Upper lobe of right lung (tissue), 1 donor: Measurements from ENCODE around the gene HOXB3. TPM values are rescaled to one million over a fixed set of nuclear protein-coding genes. Genes with fewer than 3 reads are reported as not detected.

Experiments used
- ATAC-seq: fragments of 200-7000 bp; cut with Tn5 transposase; one replicate; pipeline ENCODE4 v1.9.1; 2020; ENCODE audit warnings: mild to moderate bottlenecking, moderate library complexity
- DNase-seq: peaks from one replicate; pipeline ENCODE4 v3.0.0-alpha.2; 2020
- H3K27ac ChIP-seq: fragments of 200-600 bp; one replicate; pipeline ENCODE4 v1.8.0; 2022
- H3K27me3 ChIP-seq: fragments of 200-600 bp; one replicate; pipeline ENCODE4 v1.8.0; 2022; ENCODE audit warnings: mild to moderate bottlenecking
- H3K36me3 ChIP-seq: fragments of 200-600 bp; one replicate; pipeline ENCODE4 v1.8.0; 2022
- H3K4me1 ChIP-seq: fragments of 200-600 bp; one replicate; pipeline ENCODE4 v1.8.0; 2022
- H3K4me3 ChIP-seq: fragments of 200-600 bp; one replicate; pipeline ENCODE4 v1.8.0; 2022; ENCODE audit warnings: mild to moderate bottlenecking
- H3K9me3 ChIP-seq: fragments of 200-600 bp; one replicate; pipeline ENCODE4 v1.8.0; 2022
- intact Hi-C: fragments of 100-400 bp; cut with DNase I; formaldehyde crosslinking; loops from one replicate; pipeline ENCODE4 v1.11.0; 2022
- long read RNA-seq: library from polyadenylated mRNA; unstranded; transcript quantifications from one replicate; pipeline ENCODE4 v2.0.0, GENCODE V29; 2021
- total RNA-seq: library from RNA; stranded (reverse); fragmentation: NEBNext Ultra II Directional; extraction: Animal tissue kit (Norgen Biotek cat#: 25700); gene quantifications from one replicate; pipeline ENCODE4 v1.2.1, GENCODE V29; 2021
- TF ChIP-seq, protein P1 (sequence below): fragments of 200-600 bp; IDR thresholded peaks from one replicate; pipeline ENCODE4 v1.8.0; 2022; ENCODE audit warnings: antibody characterized with exemption
- donor health status: DM: no; HTN: yes; CAD: no; lungs with severe emphysema.

The HOXB3 gene
- 13.3 TPM for total RNA-seq
- long read RNA-seq, full-length matches to known transcripts: 2 of 5 reads
- long read RNA-seq, partial matches to known transcripts: 0 of 5 reads
- long read RNA-seq, other reads (novel, unspliced or antisense): 3 of 5 reads

DNA sequence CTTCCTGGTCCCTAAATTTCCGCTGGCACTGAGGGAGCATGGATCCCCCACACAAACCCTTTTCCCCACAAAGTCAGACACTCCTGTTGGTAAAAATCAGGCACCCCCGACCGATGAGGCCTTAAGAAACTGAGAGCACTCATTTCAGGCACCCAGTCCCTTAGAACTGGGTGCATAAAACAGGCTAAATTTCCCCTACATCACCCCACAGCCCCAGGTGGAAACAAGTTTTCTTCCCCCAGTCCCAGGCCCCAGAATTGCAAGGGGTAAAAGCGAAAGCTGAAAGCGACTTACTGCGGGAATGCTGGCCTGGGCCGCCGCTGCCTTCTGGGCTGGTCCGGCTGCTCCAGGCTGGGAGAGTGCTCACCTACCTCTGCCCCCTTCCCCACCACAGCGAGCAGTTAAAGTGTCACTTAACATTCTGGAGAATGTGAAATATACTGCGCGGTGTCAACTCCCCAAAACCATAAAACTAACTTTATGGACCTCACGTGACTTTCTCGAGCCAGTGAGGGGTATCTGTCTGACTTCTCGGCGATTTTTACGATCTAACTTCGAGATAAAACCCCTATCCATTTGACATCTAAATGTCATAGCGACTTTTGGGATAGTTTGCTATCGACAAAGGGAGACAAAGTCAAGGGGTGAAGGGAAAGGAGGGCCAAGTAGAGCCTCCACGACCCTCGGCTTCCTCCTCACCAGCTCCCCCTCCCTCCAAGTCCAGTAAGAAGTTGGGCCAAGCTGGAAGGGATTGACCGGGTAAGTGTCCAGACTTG lies at the start of gene HOXB3:
Gene HOXB3 (minus strand): TSS at position 411 of the 776 bp plus-strand sequence. CDS start 37,767 bp downstream, outside the sequence.
- H3K9me3 ChIP-seq: no peaks in the 10 kb centered on the region
- intact Hi-C loops: loop anchor here (5.0 kb wide), 1 partner anchor 238 kb away; no protein-coding TSS in a partner anchor
- TF ChIP-seq, protein P1, sequence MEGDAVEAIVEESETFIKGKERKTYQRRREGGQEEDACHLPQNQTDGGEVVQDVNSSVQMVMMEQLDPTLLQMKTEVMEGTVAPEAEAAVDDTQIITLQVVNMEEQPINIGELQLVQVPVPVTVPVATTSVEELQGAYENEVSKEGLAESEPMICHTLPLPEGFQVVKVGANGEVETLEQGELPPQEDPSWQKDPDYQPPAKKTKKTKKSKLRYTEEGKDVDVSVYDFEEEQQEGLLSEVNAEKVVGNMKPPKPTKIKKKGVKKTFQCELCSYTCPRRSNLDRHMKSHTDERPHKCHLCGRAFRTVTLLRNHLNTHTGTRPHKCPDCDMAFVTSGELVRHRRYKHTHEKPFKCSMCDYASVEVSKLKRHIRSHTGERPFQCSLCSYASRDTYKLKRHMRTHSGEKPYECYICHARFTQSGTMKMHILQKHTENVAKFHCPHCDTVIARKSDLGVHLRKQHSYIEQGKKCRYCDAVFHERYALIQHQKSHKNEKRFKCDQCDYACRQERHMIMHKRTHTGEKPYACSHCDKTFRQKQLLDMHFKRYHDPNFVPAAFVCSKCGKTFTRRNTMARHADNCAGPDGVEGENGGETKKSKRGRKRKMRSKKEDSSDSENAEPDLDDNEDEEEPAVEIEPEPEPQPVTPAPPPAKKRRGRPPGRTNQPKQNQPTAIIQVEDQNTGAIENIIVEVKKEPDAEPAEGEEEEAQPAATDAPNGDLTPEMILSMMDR: no peak
- peak within 1 kb of the TSS; percentile 85 for H3K27ac ChIP-seq
- peaks cover 68% of the 10 kb centered on the region for H3K27me3 ChIP-seq
- H3K36me3 ChIP-seq: no peaks in the 10 kb centered on the region
- DNase-seq (no peak), ATAC-seq (no peak)
- peak within 1 kb of the TSS; percentile 55 for H3K4me3 ChIP-seq
- H3K4me1 ChIP-seq: peaks cover 48% of the 10 kb centered on the region

DNA sequence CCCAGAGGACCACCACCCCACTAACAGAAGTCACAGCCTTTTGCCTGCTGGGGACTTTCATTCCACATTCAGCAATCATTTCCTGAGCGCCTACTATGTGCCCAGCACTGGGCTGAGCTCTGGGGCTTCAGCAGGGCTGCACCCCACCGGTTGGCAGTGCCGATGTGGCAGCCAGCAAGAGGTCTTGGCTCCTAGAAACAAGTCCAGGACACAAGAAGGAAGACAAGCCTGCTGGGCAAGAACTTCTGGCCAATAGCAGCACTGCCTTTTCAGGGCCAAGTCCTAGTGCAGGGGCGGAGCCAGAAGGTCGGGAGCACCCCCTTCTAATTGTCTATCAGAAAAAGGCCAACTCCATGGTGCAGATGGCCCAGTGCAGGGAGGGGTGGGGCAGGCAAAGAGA lies 49.1 kb upstream of the HOXB3 start:
- Histone ChIP-seq H3K36me3 (no peaks in the 10 kb centered on the region), H3K9me3 (no peaks in the 10 kb centered on the region), H3K27ac (no peak overlapping the region), H3K27me3 (peaks cover 100% of the 10 kb centered on the region), H3K4me1 (no peaks in the 10 kb centered on the region), H3K4me3 (no peak overlapping the region)
- DNase-seq (no peak), ATAC-seq (no peak)
- intact Hi-C loops: no loop called here
- TF ChIP-seq, protein P1: no peak

GRCh38 chr17:48637323-48638260 lies 47.6 kb upstream of the HOXB3 start:
- peak; percentile 43 for DNase-seq
- Histone ChIP-seq H3K4me1 (no peaks in the 10 kb centered on the region), H3K4me3 (no peak overlapping the region), H3K36me3 (no peaks in the 10 kb centered on the region), H3K27me3 (peaks cover 100% of the 10 kb centered on the region), H3K27ac (no peak overlapping the region), H3K9me3 (no peaks in the 10 kb centered on the region)
- TF ChIP-seq, protein P1: no peak
- intact Hi-C loops: no loop called here
- no peak for ATAC-seq

DNA sequence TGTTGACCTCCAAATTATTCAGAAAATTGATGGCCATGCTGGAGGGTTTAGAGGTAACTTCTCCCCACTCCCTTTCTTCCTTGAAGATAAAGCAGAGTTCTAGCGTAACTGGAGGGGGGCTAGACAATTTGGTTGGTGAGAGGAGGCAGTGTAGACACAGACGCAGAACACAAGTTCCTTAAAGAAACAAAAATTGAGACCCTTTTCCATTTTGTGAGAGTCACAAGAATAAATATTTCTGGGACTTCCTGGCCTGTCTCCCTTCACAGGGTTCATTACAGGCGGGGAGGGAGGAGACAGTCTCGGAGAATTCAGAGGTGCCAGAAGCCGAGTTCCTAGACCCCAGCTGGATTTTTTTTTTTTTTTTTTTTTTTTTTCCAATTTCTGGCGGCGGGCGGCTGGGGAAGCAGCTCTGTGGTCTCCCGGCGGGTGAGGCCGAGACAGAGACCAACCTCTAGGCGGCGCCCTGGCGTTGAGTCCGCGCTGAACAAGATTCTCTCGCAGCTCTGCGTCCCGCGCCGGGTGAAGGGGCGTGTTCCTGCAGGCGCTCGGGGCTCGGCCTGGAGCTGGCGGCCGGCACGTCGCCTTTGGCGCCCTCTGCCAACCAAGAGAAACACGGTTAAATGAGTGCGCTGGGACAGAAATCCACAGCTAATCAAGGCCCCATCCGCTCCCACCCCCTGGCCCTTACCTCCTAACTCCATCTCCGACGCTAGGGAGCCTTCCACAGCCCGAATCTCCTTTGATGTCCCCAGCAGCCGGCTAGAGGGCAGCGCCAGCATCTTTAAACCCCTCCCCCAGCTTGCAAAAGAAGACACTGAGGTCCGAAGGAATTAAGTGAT lies 46.4 kb upstream of the HOXB3 start:
- no peaks in the 10 kb centered on the region for H3K36me3 ChIP-seq
- intact Hi-C loops: no loop called here
- no peaks in the 10 kb centered on the region for H3K4me1 ChIP-seq
- H3K27ac ChIP-seq: no peak overlapping the region
- H3K27me3 ChIP-seq: peaks cover 100% of the 10 kb centered on the region
- H3K9me3 ChIP-seq: no peaks in the 10 kb centered on the region
- DNase-seq (peak; percentile 83), ATAC-seq (peak; percentile 76)
- TF ChIP-seq, protein P1: peak; percentile 52
- H3K4me3 ChIP-seq: no peak overlapping the region
